SK-N-SH treated with all-trans-retinoic acid at 6 μM for 48 hours (cell line): ENCODE data around the gene MYO9B.

Source experiments
- ARNTL ChIP-seq: fragments of 450-650 bp; formaldehyde crosslinking; IDR thresholded peaks from 2 replicates; pipeline ENCODE4 v1.5.0; 2020; ENCODE audit warnings: low read depth, mild to moderate bottlenecking, moderate library complexity, borderline replicate concordance
- BACH2 ChIP-seq: fragments of 250-450 bp; sonication (Bioruptor Pico); IDR thresholded peaks from 2 replicates; pipeline ENCODE4 v1.9.0; 2021; ENCODE audit warnings: mild to moderate bottlenecking, borderline replicate concordance
- GLIS3 ChIP-seq: fragments of 250-450 bp; sonication (Bioruptor Pico); IDR thresholded peaks from 2 replicates; pipeline ENCODE4 v1.5.0; 2020; ENCODE audit warnings: mild to moderate bottlenecking, moderate library complexity
- PPARA ChIP-seq: fragments of 250-450 bp; sonication (Bioruptor Pico); IDR thresholded peaks from 2 replicates; pipeline ENCODE4 v1.5.0; 2020; ENCODE audit warnings: mild to moderate bottlenecking, borderline replicate concordance
- RARB ChIP-seq: fragments of 250-450 bp; sonication (Bioruptor Pico); IDR thresholded peaks from 2 replicates; pipeline ENCODE4 v1.8.0; 2021; ENCODE audit warnings: mild to moderate bottlenecking, moderate library complexity
- SNAI2 ChIP-seq: fragments of 250-450 bp; sonication (Bioruptor Pico); IDR thresholded peaks from 2 replicates; pipeline ENCODE4 v1.5.0; 2020; ENCODE audit warnings: mild to moderate bottlenecking, moderate library complexity
- TOX ChIP-seq: fragments of 250-450 bp; sonication (Bioruptor Pico); IDR thresholded peaks from 2 replicates; pipeline ENCODE4 v1.8.0; 2021; ENCODE audit warnings: mild to moderate bottlenecking, moderate library complexity, borderline replicate concordance
- ZFP3 ChIP-seq: fragments of 250-450 bp; sonication (Bioruptor Pico); IDR thresholded peaks from 2 replicates; pipeline ENCODE4 v1.5.0; 2020; ENCODE audit warnings: mild to moderate bottlenecking, moderate library complexity
- ZFP30 ChIP-seq: fragments of 450-650 bp; formaldehyde crosslinking; IDR thresholded peaks from 2 replicates; pipeline ENCODE4 v1.5.0; 2022; ENCODE audit warnings: mild to moderate bottlenecking, moderate library complexity
- ZNF565 ChIP-seq: fragments of 450-650 bp; formaldehyde crosslinking; conservative IDR thresholded peaks from 2 replicates; pipeline ENCODE4 v1.5.0; 2020; ENCODE audit warnings: low read depth, mild to moderate bottlenecking, moderate library complexity
- TF ChIP-seq, protein P1 (sequence below): fragments of 250-450 bp; sonication (Bioruptor Pico); IDR thresholded peaks from 2 replicates; pipeline ENCODE4 v1.8.0; 2020; ENCODE audit warnings: mild to moderate bottlenecking, moderate library complexity, borderline replicate concordance

GRCh38 chr19:17242431-17243208 is 167.0 kb downstream of the MYO9B start:
- TF ChIP-seq TOX (CRISPR knock-in tag) (no peak), ARNTL (CRISPR knock-in tag) (no peak), ZNF565 (CRISPR knock-in tag) (no peak), PPARA (CRISPR knock-in tag) (no peak), ZFP30 (no peak), SNAI2 (CRISPR knock-in tag) (no peak), ZFP3 (no peak), RARB (no peak), BACH2 (CRISPR knock-in tag) (no peak), GLIS3 (CRISPR knock-in tag) (no peak)
- TF ChIP-seq, protein P1, sequence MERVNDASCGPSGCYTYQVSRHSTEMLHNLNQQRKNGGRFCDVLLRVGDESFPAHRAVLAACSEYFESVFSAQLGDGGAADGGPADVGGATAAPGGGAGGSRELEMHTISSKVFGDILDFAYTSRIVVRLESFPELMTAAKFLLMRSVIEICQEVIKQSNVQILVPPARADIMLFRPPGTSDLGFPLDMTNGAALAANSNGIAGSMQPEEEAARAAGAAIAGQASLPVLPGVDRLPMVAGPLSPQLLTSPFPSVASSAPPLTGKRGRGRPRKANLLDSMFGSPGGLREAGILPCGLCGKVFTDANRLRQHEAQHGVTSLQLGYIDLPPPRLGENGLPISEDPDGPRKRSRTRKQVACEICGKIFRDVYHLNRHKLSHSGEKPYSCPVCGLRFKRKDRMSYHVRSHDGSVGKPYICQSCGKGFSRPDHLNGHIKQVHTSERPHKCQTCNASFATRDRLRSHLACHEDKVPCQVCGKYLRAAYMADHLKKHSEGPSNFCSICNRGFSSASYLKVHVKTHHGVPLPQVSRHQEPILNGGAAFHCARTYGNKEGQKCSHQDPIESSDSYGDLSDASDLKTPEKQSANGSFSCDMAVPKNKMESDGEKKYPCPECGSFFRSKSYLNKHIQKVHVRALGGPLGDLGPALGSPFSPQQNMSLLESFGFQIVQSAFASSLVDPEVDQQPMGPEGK: no peak
